SW480 (cell line): ENCODE measurements around the gene ALDH16A1.
A peak's percentile ranks its signal among the peaks of the same experiment; 100 is the strongest.

ENCODE experiments used
- DNase-seq: peaks from one replicate; pipeline ENCODE4 v3.0.0-alpha.2; 2016; ENCODE audit warnings: low spot score

ALDH16A1 gene

GRCh38 chr19:49453013-49453756 is at the start of gene ALDH16A1:
ALDH16A1 (plus strand) TSS chr19:49453225; CDS start chr19:49453332, 107 bp downstream.
- peak; percentile 99 for DNase-seq

- peak; percentile 73 for DNase-seq
Observed at GRCh38 chr19:49403404-49404187, 49.4 kb upstream of the ALDH16A1 start.

GRCh38 chr19:49407079-49407478 is 45.9 kb upstream of the ALDH16A1 start:
- DNase-seq: no peak

GRCh38 chr19:49407482-49408015 is 45.5 kb upstream of the ALDH16A1 start:
- no peak for DNase-seq

- DNase-seq: no peak
Observed at GRCh38 chr19:49408816-49409440, 44.1 kb upstream of the ALDH16A1 start.

- no peak for DNase-seq
Observed at GRCh38 chr19:49409441-49410029, 43.5 kb upstream of the ALDH16A1 start.

- no peak for DNase-seq
Observed at GRCh38 chr19:49411681-49412326, 41.2 kb upstream of the ALDH16A1 start.

- no peak for DNase-seq
Observed at GRCh38 chr19:49413348-49413747, 39.7 kb upstream of the ALDH16A1 start.

- DNase-seq: no peak
Observed at GRCh38 chr19:49414256-49414655, 38.8 kb upstream of the ALDH16A1 start.

GRCh38 chr19:49415102-49415809 is 37.8 kb upstream of the ALDH16A1 start:
- no peak for DNase-seq

- no peak for DNase-seq
Observed at GRCh38 chr19:49415810-49416200, 37.2 kb upstream of the ALDH16A1 start.

- no peak for DNase-seq
Observed at GRCh38 chr19:49417088-49417487, 35.9 kb upstream of the ALDH16A1 start.

GRCh38 chr19:49418511-49418910 is 34.5 kb upstream of the ALDH16A1 start:
- DNase-seq: no peak

GRCh38 chr19:49419173-49419572 is 33.9 kb upstream of the ALDH16A1 start:
- no peak for DNase-seq

GRCh38 chr19:49420227-49420626 is 32.8 kb upstream of the ALDH16A1 start:
- no peak for DNase-seq

GRCh38 chr19:49421039-49421877 is 31.8 kb upstream of the ALDH16A1 start:
- DNase-seq: peak; percentile 69

GRCh38 chr19:49421878-49422202 is 31.2 kb upstream of the ALDH16A1 start:
- DNase-seq: no peak

- DNase-seq: peak; percentile 45
Observed at GRCh38 chr19:49422407-49423070, 30.5 kb upstream of the ALDH16A1 start.

- no peak for DNase-seq
Observed at GRCh38 chr19:49423071-49423984, 29.7 kb upstream of the ALDH16A1 start, which contains the start of gene PTH2. PTH2 (minus strand) TSS chr19:49423441; CDS start chr19:49423339, 102 bp downstream.
